Mucosa of stomach (tissue), 1 donor: Measurements from ENCODE around the gene PCSK5.

ENCODE experiments used
- H3K27me3 ChIP-seq: one replicate; pipeline ENCODE4 v1.7.0; 2013; ENCODE audit warnings: mild to moderate bottlenecking, low read length; ENCODE audit not compliant: control insufficient read depth, insufficient read depth
- H3K36me3 ChIP-seq: one replicate; pipeline ENCODE4 v1.7.0; 2013; ENCODE audit warnings: low read length; ENCODE audit not compliant: control insufficient read depth, insufficient read depth
- H3K4me1 ChIP-seq: one replicate; pipeline ENCODE4 v1.7.0; 2013; ENCODE audit warnings: mild to moderate bottlenecking, low read length; ENCODE audit not compliant: control insufficient read depth, insufficient read depth
- H3K4me3 ChIP-seq: one replicate; pipeline ENCODE4 v1.7.0; 2013; ENCODE audit warnings: low read length
- H3K9ac ChIP-seq: one replicate; pipeline ENCODE4 v1.7.0; 2013; ENCODE audit warnings: mild to moderate bottlenecking, low read length, moderate library complexity
- H3K9me3 ChIP-seq: one replicate; pipeline ENCODE4 v1.7.0; 2013; ENCODE audit warnings: mild to moderate bottlenecking, low read length, moderate library complexity; ENCODE audit not compliant: control insufficient read depth
- donor health status: Pancreatic carcinoma.

Gene PCSK5

GRCh38 chr9:76394195-76394959, 503.9 kb downstream of the PCSK5 start, which contains the start of gene RFK:
Gene RFK (minus strand): TSS chr9:76394426. CDS start chr9:76394171, 255 bp downstream.
- peaks cover 6% of the 10 kb centered on the region for H3K4me1 ChIP-seq
- H3K4me3 ChIP-seq, result peak within 1 kb of the TSS; percentile 81
- H3K27me3 ChIP-seq, result no peaks in the 10 kb centered on the region
- H3K36me3 ChIP-seq, result no peaks in the 10 kb centered on the region
- no peaks in the 10 kb centered on the region for H3K9me3 ChIP-seq
- H3K9ac ChIP-seq, result peak within 1 kb of the TSS; percentile 92

GRCh38 chr9:76394960-76395252, 504.4 kb downstream of the PCSK5 start:
- H3K27me3 ChIP-seq, result no peaks in the 10 kb centered on the region
- peak overlapping the region; percentile 17 for H3K4me3 ChIP-seq
- H3K36me3 ChIP-seq, result no peaks in the 10 kb centered on the region

GRCh38 chr9:76395381-76395780, 504.9 kb downstream of the PCSK5 start:
- H3K9me3 ChIP-seq, result no peaks in the 10 kb centered on the region
- no peaks in the 10 kb centered on the region for H3K27me3 ChIP-seq
- H3K4me1 ChIP-seq, result peaks cover 6% of the 10 kb centered on the region
- no peak overlapping the region for H3K4me3 ChIP-seq
- H3K36me3 ChIP-seq, result no peaks in the 10 kb centered on the region
- H3K9ac ChIP-seq, result peak overlapping the region; percentile 83

More at GRCh38 chr9:76394960-76395252, 504.4 kb downstream of the PCSK5 start:
- Histone ChIP-seq H3K4me1 (peaks cover 6% of the 10 kb centered on the region), H3K9ac (peak overlapping the region; percentile 83), H3K9me3 (no peaks in the 10 kb centered on the region)

- Histone ChIP-seq H3K27me3 (no peaks in the 10 kb centered on the region), H3K4me1 (peaks cover 6% of the 10 kb centered on the region), H3K9ac (no peak overlapping the region), H3K4me3 (no peak overlapping the region), H3K36me3 (no peaks in the 10 kb centered on the region), H3K9me3 (no peaks in the 10 kb centered on the region)
Measured at GRCh38 chr9:76396144-76396543, 505.7 kb downstream of the PCSK5 start.

GRCh38 chr9:76396597-76396996, 506.1 kb downstream of the PCSK5 start:
- Histone ChIP-seq H3K9ac (no peak overlapping the region), H3K36me3 (no peaks in the 10 kb centered on the region), H3K4me1 (peaks cover 7% of the 10 kb centered on the region), H3K4me3 (no peak overlapping the region), H3K9me3 (no peaks in the 10 kb centered on the region), H3K27me3 (no peaks in the 10 kb centered on the region)

- Histone ChIP-seq H3K36me3 (no peaks in the 10 kb centered on the region), H3K9me3 (no peaks in the 10 kb centered on the region), H3K4me1 (peaks cover 12% of the 10 kb centered on the region), H3K4me3 (no peak overlapping the region), H3K27me3 (no peaks in the 10 kb centered on the region), H3K9ac (no peak overlapping the region)
Measured at GRCh38 chr9:76399856-76400255, 509.4 kb downstream of the PCSK5 start.

- Histone ChIP-seq H3K27me3 (no peaks in the 10 kb centered on the region), H3K36me3 (no peaks in the 10 kb centered on the region), H3K9ac (no peak overlapping the region), H3K4me1 (peaks cover 7% of the 10 kb centered on the region), H3K4me3 (no peak overlapping the region), H3K9me3 (no peaks in the 10 kb centered on the region)
Measured at GRCh38 chr9:76400534-76401096, 510.1 kb downstream of the PCSK5 start.

GRCh38 chr9:76401176-76401575, 510.7 kb downstream of the PCSK5 start:
- Histone ChIP-seq H3K9me3 (no peaks in the 10 kb centered on the region), H3K9ac (no peak overlapping the region), H3K36me3 (no peaks in the 10 kb centered on the region), H3K27me3 (no peaks in the 10 kb centered on the region), H3K4me1 (peaks cover 6% of the 10 kb centered on the region), H3K4me3 (no peak overlapping the region)

GRCh38 chr9:76401580-76402354, 511.3 kb downstream of the PCSK5 start:
- Histone ChIP-seq H3K4me3 (no peak overlapping the region), H3K27me3 (no peaks in the 10 kb centered on the region), H3K9me3 (no peaks in the 10 kb centered on the region), H3K36me3 (no peaks in the 10 kb centered on the region), H3K4me1 (peaks cover 6% of the 10 kb centered on the region), H3K9ac (no peak overlapping the region)

GRCh38 chr9:76403352-76403751, 512.9 kb downstream of the PCSK5 start:
- H3K36me3 ChIP-seq, result no peaks in the 10 kb centered on the region
- no peaks in the 10 kb centered on the region for H3K9me3 ChIP-seq
- no peak overlapping the region for H3K4me3 ChIP-seq
- peak overlapping the region; percentile 1 for H3K9ac ChIP-seq
- no peaks in the 10 kb centered on the region for H3K27me3 ChIP-seq
- peaks cover 6% of the 10 kb centered on the region for H3K4me1 ChIP-seq

- Histone ChIP-seq H3K36me3 (no peaks in the 10 kb centered on the region), H3K27me3 (no peaks in the 10 kb centered on the region), H3K9ac (no peak overlapping the region), H3K4me1 (peaks cover 6% of the 10 kb centered on the region), H3K4me3 (no peak overlapping the region), H3K9me3 (no peaks in the 10 kb centered on the region)
Measured at GRCh38 chr9:76404401-76404800, 513.9 kb downstream of the PCSK5 start.

- Histone ChIP-seq H3K9me3 (no peaks in the 10 kb centered on the region), H3K4me3 (no peak overlapping the region), H3K9ac (no peak overlapping the region), H3K36me3 (no peaks in the 10 kb centered on the region), H3K4me1 (peaks cover 6% of the 10 kb centered on the region), H3K27me3 (no peaks in the 10 kb centered on the region)
Measured at GRCh38 chr9:76405340-76405739, 514.9 kb downstream of the PCSK5 start.
